Aorta (tissue), 5 donors: ENCODE data around the gene NPR1. TPM values are rescaled to one million over a fixed set of nuclear protein-coding genes. Genes with fewer than 3 reads are reported as not detected.
A peak's percentile ranks its signal among the peaks of the same experiment; 100 is the strongest.

Source experiments
- ATAC-seq: fragments of 200-7000 bp; cut with Tn5 transposase; one replicate; pipeline ENCODE4 v1.9.1; 2022; ENCODE audit warnings: moderate library complexity; ENCODE audit not compliant: low FRiP score
- DNase-seq, 2 donors: peaks; one replicate each; pipeline ENCODE4 v3.0.0-alpha.2; 2020
- H3K27ac ChIP-seq, 2 donors: one replicate each; pipeline ENCODE4 v1.5.1; 2013; ENCODE audit warnings: low read length in 2 of 2, mild to moderate bottlenecking in 2 of 2, moderate library complexity in 2 of 2, control low read depth in 1 of 2, inconsistent platforms in 1 of 2, low read depth in 1 of 2
- H3K27me3 ChIP-seq, 2 donors: one replicate each; pipeline ENCODE4 v1.6.1; 2013; ENCODE audit warnings: control low read depth in 1 of 2, low read length in 1 of 2, mild to moderate bottlenecking in 1 of 2, moderate library complexity in 1 of 2; ENCODE audit not compliant: insufficient read depth in 2 of 2, control insufficient read depth in 1 of 2
- H3K36me3 ChIP-seq, 2 donors: one replicate each; pipeline ENCODE4 v1.6.1; 2013; ENCODE audit warnings: control low read depth in 1 of 2, low read length in 1 of 2, mild to moderate bottlenecking in 1 of 2; ENCODE audit not compliant: insufficient read depth in 2 of 2, control insufficient read depth in 1 of 2
- H3K4me1 ChIP-seq, 2 donors: one replicate each; pipeline ENCODE4 v1.6.1; 2013; ENCODE audit warnings: low read length in 2 of 2, control low read depth in 1 of 2, mild to moderate bottlenecking in 1 of 2, moderate library complexity in 1 of 2; ENCODE audit not compliant: insufficient read depth in 2 of 2, control insufficient read depth in 1 of 2
- H3K4me3 ChIP-seq, 2 donors: one replicate each; pipeline ENCODE4 v1.5.1; 2013; ENCODE audit warnings: low read length in 2 of 2, control low read depth in 1 of 2, mild to moderate bottlenecking in 1 of 2
- H3K9me3 ChIP-seq: one replicate; pipeline ENCODE4 v1.6.1; 2013; ENCODE audit warnings: mild to moderate bottlenecking, low read length; ENCODE audit not compliant: control insufficient read depth
- WGBS, 2 donors: extraction: QIAGEN DNeasy Blood & Tissue Kit; methylation state at CpG; one replicate each; pipeline ENCODE4 v1.1.7; 2013; 5-methylcytosine and 5-hydroxymethylcytosine counted together
- intact Hi-C, 2 donors: fragments of 100-400 bp; cut with DNase I; formaldehyde crosslinking; loops; one replicate each; pipeline versions ENCODE4 v1.14.2 to v1.15.0; 2022
- polyA plus RNA-seq, 2 donors: library from polyadenylated mRNA; stranded (reverse); fragments of 200-250 nt; gene quantifications; one replicate each; pipeline ENCODE4 v1.2.3, GENCODE V29; 2013
- total RNA-seq, 2 donors: library from RNA; stranded (reverse); fragmentation: NEBNext Ultra II Directional; extraction: Animal tissue kit (Norgen Biotek cat#: 25700); gene quantifications; one replicate each; pipeline ENCODE4 v1.2.1, GENCODE V29; 2021
- donor health status: healthy with polysubstance abuse.
- donor health status: Bipolar disorder and iron deficiency.
- donor health status: DM: no; HTN: no; CAD: no.
- donor health status: DM: no; HTN: no; CAD: no.
- donor health status: DM: yes; HTN: yes; CAD: no.

The NPR1 gene
- total and polyA plus RNA-seq, 4 donors: 39.4 to 168 (median 113) TPM

DNA sequence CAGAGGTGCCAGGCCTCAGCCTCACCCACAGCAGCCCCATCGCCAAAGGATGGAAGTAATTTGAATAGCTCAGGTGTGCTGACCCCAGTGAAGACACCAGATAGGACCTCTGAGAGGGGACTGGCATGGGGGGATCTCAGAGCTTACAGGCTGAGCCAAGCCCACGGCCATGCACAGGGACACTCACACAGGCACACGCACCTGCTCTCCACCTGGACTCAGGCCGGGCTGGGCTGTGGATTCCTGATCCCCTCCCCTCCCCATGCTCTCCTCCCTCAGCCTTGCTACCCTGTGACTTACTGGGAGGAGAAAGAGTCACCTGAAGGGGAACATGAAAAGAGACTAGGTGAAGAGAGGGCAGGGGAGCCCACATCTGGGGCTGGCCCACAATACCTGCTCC, 15.0 kb downstream of the NPR1 start:
- Histone ChIP-seq H3K4me1 (no peaks in the 10 kb centered on the region), H3K4me3 (no peak overlapping the region), H3K36me3 (peaks cover 0 to 2% of the 10 kb centered on the region in 2 donors), H3K9me3 (no peaks in the 10 kb centered on the region), H3K27me3 (no peaks in the 10 kb centered on the region), H3K27ac (no peak overlapping the region)
- 74 to 77% methylated on average over 4 of the region's 4 CpGs for WGBS, 2 donors
- DNase-seq (no peak), ATAC-seq (no peak)
- intact Hi-C loops: no loop called here

DNA sequence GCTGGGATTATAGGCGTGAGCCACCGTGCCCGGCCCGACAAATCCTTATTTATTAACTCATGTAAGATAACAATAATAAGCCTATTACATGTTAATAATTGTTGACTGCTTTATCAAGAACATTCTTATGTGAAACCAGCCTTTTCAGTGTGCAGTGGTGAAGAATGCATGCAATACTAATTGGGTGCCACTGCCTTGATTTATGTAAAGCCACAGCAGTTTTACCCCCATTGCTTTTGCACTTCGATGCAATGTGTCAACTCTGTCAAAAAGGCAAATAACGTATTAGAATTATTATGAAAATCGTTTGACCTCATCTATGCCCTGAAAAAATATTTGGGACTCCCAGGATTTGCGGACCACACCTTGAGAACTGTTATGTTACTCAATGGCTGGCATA, 18.3 kb downstream of the NPR1 start:
- Histone ChIP-seq H3K4me1 (peaks cover 0 to 3% of the 10 kb centered on the region in 2 donors), H3K36me3 (no peaks in the 10 kb centered on the region), H3K9me3 (no peaks in the 10 kb centered on the region), H3K27me3 (no peaks in the 10 kb centered on the region), H3K4me3 (no peak overlapping the region), H3K27ac (peak overlapping the region; percentile 19 to 37)
- ATAC-seq (no peak), DNase-seq (no peak)
- intact Hi-C loops: loop anchor here (1.0 to 5.0 kb wide), 2 partner anchors 31 to 51 kb away; no protein-coding TSS in a partner anchor
- 53 to 59% methylated on average over 8 of the region's 8 CpGs for WGBS, 2 donors

DNA sequence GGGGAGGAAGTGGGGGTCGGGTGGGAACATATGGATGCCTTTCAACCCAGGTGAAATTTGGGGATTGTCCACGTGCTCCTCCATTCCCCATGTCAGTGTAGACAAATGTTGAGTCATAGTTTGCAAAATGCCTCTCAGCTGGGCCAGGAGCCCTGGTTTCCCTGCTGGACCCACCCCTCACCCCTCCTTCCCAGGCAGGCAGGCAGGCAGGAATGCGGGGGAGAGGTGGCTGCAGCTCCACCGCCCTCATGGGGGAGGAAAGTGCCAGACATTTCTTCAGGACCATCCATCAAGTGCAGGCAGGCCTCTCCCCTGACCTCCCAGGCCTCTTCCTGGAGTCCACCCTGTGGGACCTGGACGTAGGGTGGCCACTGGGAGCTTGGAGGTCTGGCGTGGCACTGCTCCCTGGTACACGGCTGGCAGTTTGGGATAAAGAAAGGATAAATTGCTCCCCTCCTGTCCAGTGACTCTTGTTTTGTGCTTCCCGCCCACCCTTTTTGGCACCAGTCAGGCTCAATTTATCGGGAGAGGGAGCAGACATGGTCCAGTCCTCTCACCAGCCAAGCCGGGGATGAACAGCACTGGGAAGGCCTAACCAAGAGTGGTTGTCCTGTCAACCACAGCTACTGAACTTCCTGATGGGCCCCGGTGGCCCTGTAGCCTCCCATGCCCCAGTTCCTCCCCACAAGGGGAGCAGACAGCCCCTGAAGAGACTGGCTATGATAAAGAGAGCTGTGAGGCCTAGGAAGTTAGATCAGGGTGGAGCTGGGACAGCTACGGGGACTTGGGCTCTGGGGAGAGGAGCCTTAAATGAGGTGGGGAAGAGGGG, 18.9 kb downstream of the NPR1 start:
- Histone ChIP-seq H3K36me3 (no peaks in the 10 kb centered on the region), H3K9me3 (no peaks in the 10 kb centered on the region), H3K4me3 (no peak overlapping the region), H3K27ac (peak overlapping the region; percentile 96 to 97), H3K4me1 (peaks cover 0 to 3% of the 10 kb centered on the region in 2 donors), H3K27me3 (no peaks in the 10 kb centered on the region)
- intact Hi-C loops: loop anchor here (1.0 to 5.0 kb wide), 2 partner anchors 30 to 50 kb away; no protein-coding TSS in a partner anchor
- ATAC-seq (peak; percentile 85), DNase-seq (peak; percentile 90)
- WGBS, 2 donors: 5 to 9% methylated on average over 12 of the region's 12 CpGs

DNA sequence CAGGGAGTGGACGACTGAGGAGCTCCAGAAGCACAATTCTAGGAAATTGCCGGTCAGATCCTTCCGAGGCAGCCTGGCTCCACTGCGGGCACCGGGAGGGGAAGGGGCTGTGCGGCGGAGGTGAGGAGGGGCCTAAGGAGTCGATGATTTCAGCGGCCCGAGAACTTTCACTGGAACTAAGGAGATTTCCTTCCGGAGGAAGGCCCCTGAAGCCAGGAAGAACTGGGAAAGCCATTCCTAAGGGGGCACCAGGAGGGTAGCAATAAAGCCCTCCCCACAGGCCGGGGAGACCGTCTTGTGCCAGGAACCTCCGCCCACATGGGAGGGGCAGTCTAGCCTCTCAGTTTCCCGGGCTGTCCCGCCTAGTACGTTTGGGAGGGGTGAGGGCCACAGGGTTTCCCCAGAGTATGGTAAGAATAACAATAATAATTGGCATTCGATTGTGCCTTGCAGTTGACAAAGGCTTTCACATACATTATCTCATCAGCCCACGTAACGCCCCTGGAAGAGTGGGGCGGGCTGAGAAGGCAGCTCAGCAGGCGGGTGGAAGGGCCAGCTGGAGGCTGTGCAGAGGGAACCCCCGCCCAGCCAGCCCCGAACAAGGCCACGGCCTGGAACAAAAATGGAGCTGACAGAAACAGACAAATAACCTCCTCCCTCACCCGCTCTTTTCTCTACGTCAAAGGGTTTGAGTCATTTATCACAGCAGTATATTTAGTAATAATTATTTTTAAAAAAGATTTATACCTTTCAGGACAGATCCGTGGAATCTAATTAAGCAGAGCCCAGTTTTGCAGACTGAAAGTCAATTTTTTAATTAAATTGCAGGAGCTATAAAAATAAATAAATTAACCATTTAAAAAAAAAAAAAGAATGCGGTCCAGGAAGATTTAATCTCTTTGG, 19.8 kb downstream of the NPR1 start:
- no peaks in the 10 kb centered on the region for H3K36me3 ChIP-seq
- no peak overlapping the region for H3K4me3 ChIP-seq
- ATAC-seq (peak; percentile 91), DNase-seq (peak; percentile 92 to 94)
- H3K27me3 ChIP-seq: no peaks in the 10 kb centered on the region
- H3K27ac ChIP-seq: peak overlapping the region; percentile 96 to 97
- 1 to 3% methylated on average over 29 of the region's 29 CpGs for WGBS, 2 donors
- H3K4me1 ChIP-seq: peaks cover 0 to 3% of the 10 kb centered on the region in 2 donors
- intact Hi-C loops: loop anchor here (5.0 kb wide), 1 partner anchor 49 kb away; no protein-coding TSS in a partner anchor
- no peaks in the 10 kb centered on the region for H3K9me3 ChIP-seq

DNA sequence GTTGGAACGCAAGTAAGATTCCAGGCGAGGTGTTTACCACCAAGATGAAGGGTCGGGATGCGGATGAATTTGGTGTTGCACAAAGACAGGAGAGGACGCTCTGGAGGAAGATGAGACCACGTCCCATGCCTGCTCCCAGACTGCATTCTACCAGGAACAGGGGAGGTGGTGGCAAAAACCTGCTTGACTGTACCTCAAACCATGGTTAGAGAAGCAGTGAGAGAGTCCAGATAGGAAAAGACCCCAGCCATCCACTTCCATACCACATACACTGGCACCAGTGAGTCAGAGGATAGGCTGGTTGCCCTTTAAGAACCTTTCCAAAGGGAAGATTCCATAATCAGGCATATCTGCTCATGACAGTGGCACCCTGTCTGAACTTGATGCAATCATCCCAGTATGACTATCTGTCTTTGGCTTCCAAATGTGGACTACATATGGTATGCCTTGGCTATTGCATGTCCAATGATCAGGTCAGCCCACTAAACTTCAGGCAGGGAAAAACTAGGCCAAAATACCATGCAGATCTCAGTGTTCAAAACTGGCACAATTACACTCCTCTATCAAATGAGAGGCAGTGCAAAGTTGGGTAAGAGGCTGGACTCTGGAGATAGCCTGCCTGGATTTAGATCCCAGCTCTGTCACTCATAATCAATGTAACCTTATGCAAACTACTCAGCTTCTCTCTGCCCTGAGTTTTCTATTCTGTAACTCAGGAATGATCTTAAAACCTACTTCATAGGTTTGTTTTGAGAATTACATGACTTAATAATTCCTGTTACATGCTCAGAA, 20.6 kb downstream of the NPR1 start:
- no peaks in the 10 kb centered on the region for H3K27me3 ChIP-seq
- H3K27ac ChIP-seq: peak overlapping the region; percentile 85 to 97
- H3K4me1 ChIP-seq: peaks cover 0 to 3% of the 10 kb centered on the region in 2 donors
- no peaks in the 10 kb centered on the region for H3K36me3 ChIP-seq
- intact Hi-C loops: loop anchor here (5.0 kb wide), 1 partner anchor 48 kb away; no protein-coding TSS in a partner anchor
- no peak overlapping the region for H3K4me3 ChIP-seq
- H3K9me3 ChIP-seq: no peaks in the 10 kb centered on the region
- 38 to 50% methylated on average over 6 of the region's 6 CpGs for WGBS, 2 donors
- DNase-seq (no peak), ATAC-seq (no peak)

DNA sequence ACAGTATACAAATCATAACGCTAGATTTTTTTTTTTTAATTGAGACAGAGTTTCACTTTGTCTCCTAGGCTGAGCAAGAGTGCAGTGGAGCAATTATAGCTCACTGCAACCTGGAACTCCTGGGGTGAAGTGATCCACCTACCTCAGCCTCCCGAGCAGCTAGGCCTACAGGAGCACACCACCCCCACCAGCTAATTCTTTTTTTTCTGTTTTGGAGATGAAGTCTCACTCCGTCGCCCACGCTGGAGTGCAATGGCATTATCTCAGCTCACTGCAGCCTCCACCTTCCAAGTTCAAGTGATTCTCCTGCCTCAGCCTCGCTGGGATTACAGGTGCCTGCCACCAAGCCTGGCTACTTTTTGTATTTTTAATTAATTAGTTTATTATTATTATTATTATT, 21.3 kb downstream of the NPR1 start:
- Histone ChIP-seq H3K4me1 (peaks cover 0 to 3% of the 10 kb centered on the region in 2 donors), H3K27ac (no peak overlapping the region), H3K27me3 (no peaks in the 10 kb centered on the region), H3K9me3 (no peaks in the 10 kb centered on the region), H3K4me3 (no peak overlapping the region), H3K36me3 (no peaks in the 10 kb centered on the region)
- ATAC-seq (no peak), DNase-seq (no peak)
- WGBS, 2 donors: 64 to 77% methylated on average over 6 of the region's 6 CpGs
- intact Hi-C loops: loop anchor here (5.0 kb wide), 1 partner anchor 48 kb away; no protein-coding TSS in a partner anchor

DNA sequence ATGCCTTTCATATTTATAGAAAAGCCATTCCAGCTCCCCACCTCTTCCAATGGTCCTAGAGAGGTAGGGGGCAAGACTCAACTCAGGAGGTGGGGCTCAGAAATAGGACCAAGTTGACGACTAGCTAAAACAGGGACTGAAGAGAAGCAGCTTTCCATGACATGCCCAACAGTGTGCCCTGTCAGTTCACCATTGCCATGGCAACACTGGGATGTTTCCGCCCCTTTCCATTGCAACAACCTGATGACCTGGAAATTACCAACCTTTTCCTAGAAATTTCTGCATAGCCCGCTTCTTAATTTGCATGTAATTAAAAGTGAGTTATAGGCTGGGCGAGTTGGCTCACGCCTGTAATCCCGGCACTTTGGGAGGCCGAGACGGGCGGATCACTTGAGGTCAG, 27.0 kb downstream of the NPR1 start:
- DNase-seq: no peak
- Histone ChIP-seq H3K36me3 (no peaks in the 10 kb centered on the region), H3K9me3 (no peaks in the 10 kb centered on the region), H3K27me3 (no peaks in the 10 kb centered on the region), H3K4me3 (no peak overlapping the region), H3K4me1 (no peaks in the 10 kb centered on the region), H3K27ac (no peak overlapping the region)
- 95 to 97% methylated on average over 9 of the region's 9 CpGs for WGBS, 2 donors
- ATAC-seq: no peak
- intact Hi-C loops: no loop called here

DNA sequence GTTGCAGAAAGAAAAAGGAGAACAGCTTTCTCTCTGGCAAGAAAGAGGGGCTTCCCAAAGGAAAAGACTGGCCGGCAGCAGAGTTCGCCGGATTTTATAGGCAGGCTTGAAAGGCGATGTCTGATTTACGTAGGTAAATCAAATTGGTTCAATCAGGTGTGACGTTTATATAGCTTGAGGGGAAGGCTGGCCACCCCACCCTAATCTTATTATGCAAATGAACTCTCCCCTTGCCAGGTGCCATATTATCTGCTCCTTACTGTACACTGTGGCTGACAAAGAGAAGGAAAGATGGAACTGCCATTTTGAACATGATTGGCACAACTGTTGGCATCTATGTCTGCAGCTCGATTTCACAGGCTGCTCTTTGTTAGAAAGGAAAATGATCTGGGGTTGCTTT, 32.5 kb downstream of the NPR1 start:
- H3K9me3 ChIP-seq: no peaks in the 10 kb centered on the region
- H3K27ac ChIP-seq: no peak overlapping the region
- no peaks in the 10 kb centered on the region for H3K4me1 ChIP-seq
- intact Hi-C loops: no loop called here
- DNase-seq: no peak
- ATAC-seq: no peak
- 69 to 71% methylated on average over 7 of the region's 7 CpGs for WGBS, 2 donors
- no peaks in the 10 kb centered on the region for H3K36me3 ChIP-seq
- no peak overlapping the region for H3K4me3 ChIP-seq
- no peaks in the 10 kb centered on the region for H3K27me3 ChIP-seq
